HEK293 (cell line): Measurements from ENCODE around the gene NDRG3.

Experiments used
- CTCF ChIP-seq: fragments of 450-650 bp; formaldehyde crosslinking; IDR thresholded peaks from 2 replicates; pipeline ENCODE4 v1.5.1; 2016; ENCODE audit warnings: missing biosample characterization, missing genetic modification characterization
- HIC1 ChIP-seq: fragments of 450-650 bp; formaldehyde crosslinking; IDR thresholded peaks from 2 replicates; pipeline ENCODE4 v1.5.1; 2016; ENCODE audit warnings: missing biosample characterization, missing genetic modification characterization
- KLF8 ChIP-seq: fragments of 450-650 bp; formaldehyde crosslinking; IDR thresholded peaks from 2 replicates; pipeline ENCODE4 v1.5.1; 2016; ENCODE audit warnings: missing biosample characterization, missing genetic modification characterization
- OSR2 ChIP-seq: fragments of 450-650 bp; formaldehyde crosslinking; IDR thresholded peaks from 2 replicates; pipeline ENCODE4 v1.5.1; 2016; ENCODE audit warnings: missing biosample characterization, missing genetic modification characterization
- REST ChIP-seq: fragments of 450-650 bp; formaldehyde crosslinking; IDR thresholded peaks from 2 replicates; pipeline ENCODE4 v1.5.1; 2016; ENCODE audit warnings: missing biosample characterization, missing genetic modification characterization
- ZBTB48 ChIP-seq: fragments of 450-650 bp; formaldehyde crosslinking; IDR thresholded peaks from 2 replicates; pipeline ENCODE4 v1.5.1; 2016; ENCODE audit warnings: missing biosample characterization, missing genetic modification characterization
- ZNF121 ChIP-seq: fragments of 450-650 bp; formaldehyde crosslinking; IDR thresholded peaks from 2 replicates; pipeline ENCODE4 v1.5.1; 2016; ENCODE audit warnings: missing biosample characterization, missing genetic modification characterization
- ZNF169 ChIP-seq: fragments of 450-650 bp; formaldehyde crosslinking; IDR thresholded peaks from 2 replicates; pipeline ENCODE4 v1.5.1; 2016; ENCODE audit warnings: missing biosample characterization, missing genetic modification characterization
- ZNF514 ChIP-seq: fragments of 450-650 bp; formaldehyde crosslinking; IDR thresholded peaks from 2 replicates; pipeline ENCODE4 v1.5.1; 2016; ENCODE audit warnings: missing biosample characterization, missing genetic modification characterization
- ZNF521 ChIP-seq: fragments of 450-650 bp; formaldehyde crosslinking; IDR thresholded peaks from 2 replicates; pipeline ENCODE4 v1.5.1; 2017; ENCODE audit warnings: missing biosample characterization, mild to moderate bottlenecking, missing genetic modification characterization
- ZNF571 ChIP-seq: fragments of 450-650 bp; formaldehyde crosslinking; IDR thresholded peaks from 2 replicates; pipeline ENCODE4 v1.5.0; 2017; ENCODE audit warnings: missing biosample characterization, missing genetic modification characterization
- ZNF785 ChIP-seq: fragments of 450-650 bp; formaldehyde crosslinking; IDR thresholded peaks from 2 replicates; pipeline ENCODE4 v1.5.1; 2016; ENCODE audit warnings: missing biosample characterization, missing genetic modification characterization

GRCh38 chr20:36744764-36745191 is 1.1 kb downstream of the NDRG3 start:
- TF ChIP-seq CTCF (tag by site-specific recombination), result no peak
- TF ChIP-seq ZNF785 (tag by site-specific recombination), result no peak
- TF ChIP-seq ZNF121 (tag by site-specific recombination), result no peak
- no peak for TF ChIP-seq ZNF521 (tag by site-specific recombination)
- no peak for TF ChIP-seq ZNF169 (tag by site-specific recombination)
- TF ChIP-seq ZNF514 (tag by site-specific recombination), result no peak
- no peak for TF ChIP-seq REST (tag by site-specific recombination)
- no peak for TF ChIP-seq ZBTB48 (tag by site-specific recombination)
- TF ChIP-seq HIC1 (tag by site-specific recombination), result no peak
- no peak for TF ChIP-seq KLF8 (tag by site-specific recombination)
- TF ChIP-seq ZNF571, result no peak
- no peak for TF ChIP-seq OSR2 (tag by site-specific recombination)
